ENCODE data around the gene MARS2. TPM values are rescaled to one million over a fixed set of nuclear protein-coding genes. Genes with fewer than 3 reads are reported as not detected.
A peak's percentile ranks its signal among the peaks of the same experiment; 100 is the strongest.
"Not testable (repeated sequence)": the region's sequence is repeated elsewhere in the genome, so short reads cannot be mapped to it uniquely, and the experiment has no call there.

MARS2 gene
- 10 to 100 TPM in 1 of 2 donors, 1 to 10 TPM in 1; 9.5 to 15.7 TPM for total RNA-seq
- long read RNA-seq, transcript MARS2-201 (1 exons, 3,019 nt) = major isoform, 32 of 32 reads
- long read RNA-seq, partial matches to known transcripts = 0 of 32 reads
- long read RNA-seq, other reads (novel, unspliced or antisense) = 0 of 32 reads

DNA sequence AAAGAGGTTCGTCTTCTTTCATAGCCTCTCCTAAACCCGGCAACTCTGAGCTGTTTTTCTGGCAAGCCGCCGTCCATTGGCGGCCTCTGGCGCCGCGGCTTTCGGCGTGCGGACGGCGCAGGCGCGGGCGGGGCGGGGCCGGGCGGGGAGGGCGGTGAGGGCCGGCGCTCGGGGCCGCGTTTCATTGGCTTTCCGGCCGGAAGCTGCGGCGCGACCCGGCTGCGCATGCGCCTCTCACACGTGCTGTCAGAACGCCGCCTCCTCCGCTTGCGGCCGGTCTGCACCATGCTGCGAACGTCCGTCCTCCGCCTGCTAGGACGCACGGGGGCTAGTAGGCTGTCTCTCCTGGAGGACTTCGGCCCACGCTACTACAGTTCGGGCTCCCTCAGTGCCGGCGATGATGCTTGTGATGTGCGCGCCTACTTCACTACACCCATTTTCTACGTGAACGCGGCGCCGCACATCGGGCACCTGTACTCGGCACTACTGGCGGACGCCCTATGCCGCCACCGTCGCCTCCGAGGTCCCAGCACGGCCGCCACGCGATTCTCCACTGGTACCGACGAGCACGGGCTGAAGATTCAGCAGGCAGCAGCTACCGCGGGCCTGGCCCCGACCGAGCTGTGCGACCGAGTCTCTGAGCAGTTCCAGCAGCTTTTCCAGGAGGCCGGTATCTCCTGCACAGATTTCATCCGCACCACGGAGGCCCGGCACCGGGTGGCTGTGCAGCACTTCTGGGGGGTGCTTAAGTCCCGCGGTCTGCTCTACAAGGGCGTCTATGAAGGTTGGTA, at the start of gene MARS2:
Gene MARS2 (plus strand): TSS at position 249 of the 791 bp plus-strand sequence. CDS start 37 bp downstream, at position 286.
- DNase-seq (peak; percentile 91 to 96), ATAC-seq (peak; percentile 93)
- intact Hi-C loops (cut with DNase I, micrococcal nuclease) = loop anchor here in 1 of 2 donors (5.0 kb wide), 1 partner anchor 72 kb away; no protein-coding TSS in a partner anchor

DNA sequence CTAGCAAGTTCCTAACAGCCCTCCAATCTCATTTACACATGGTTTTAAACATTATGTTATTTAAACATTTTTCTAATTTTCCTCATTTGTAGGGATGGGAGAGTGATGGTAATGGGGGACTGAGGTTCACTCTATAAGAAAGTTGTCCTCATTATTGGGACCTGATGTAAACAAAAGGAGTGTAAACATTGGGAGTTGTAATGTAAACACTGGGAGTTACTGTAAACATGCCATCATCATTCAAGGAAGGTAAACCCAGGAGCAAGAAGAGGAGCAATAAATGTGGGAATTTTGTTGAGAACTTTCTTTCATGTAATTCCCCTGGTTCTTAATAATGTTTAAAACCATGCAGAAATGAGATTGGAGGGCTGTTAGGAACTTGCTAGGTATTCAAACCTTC, 47.6 kb upstream of the MARS2 start:
- intact Hi-C loops (cut with DNase I, micrococcal nuclease) = no loop called here
- no peak for DNase-seq
- ATAC-seq = no peak

DNA sequence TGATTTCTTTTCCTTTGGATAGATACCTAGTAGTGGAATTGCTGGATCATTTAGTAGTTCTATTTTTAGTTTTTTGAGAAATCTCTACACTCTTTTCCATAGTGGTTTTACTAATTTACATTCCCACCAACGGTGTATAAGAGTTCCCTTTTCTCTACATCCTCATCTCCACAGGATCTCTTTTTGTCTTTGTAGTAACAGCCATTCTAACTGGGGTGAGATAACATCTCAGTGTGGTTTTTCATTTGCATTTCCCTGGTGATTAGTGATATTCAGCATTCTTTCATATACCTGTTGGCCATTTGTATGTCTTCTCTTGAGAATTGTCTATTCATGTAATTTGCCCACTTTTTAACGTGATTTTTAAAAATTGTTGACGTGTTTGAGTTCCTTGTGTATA, 43.5 kb upstream of the MARS2 start:
- intact Hi-C loops (cut with DNase I, micrococcal nuclease) = no loop called here
- ATAC-seq (no peak), DNase-seq (no peak)

DNA sequence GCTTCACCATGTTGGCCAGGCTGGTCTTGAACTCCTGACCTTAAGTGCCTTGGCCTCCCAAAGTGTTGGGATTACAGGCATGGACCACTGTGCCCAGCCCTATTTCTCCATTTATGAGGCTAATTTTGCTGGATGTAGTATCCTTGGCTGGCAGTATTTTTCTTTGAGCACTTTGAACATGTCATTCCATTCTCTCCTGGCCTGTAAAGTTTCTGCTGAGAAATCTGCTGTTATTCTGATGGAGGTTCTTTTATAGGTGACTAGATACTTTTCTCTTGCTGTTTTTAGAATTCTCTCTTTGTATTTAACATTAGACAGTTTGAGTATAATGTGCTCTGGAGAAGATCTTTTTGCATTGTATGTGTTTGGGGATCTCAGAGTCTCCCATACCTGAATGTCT, 38.9 kb upstream of the MARS2 start:
- ATAC-seq = no peak
- intact Hi-C loops (cut with DNase I, micrococcal nuclease) = no loop called here
- DNase-seq = no peak

DNA sequence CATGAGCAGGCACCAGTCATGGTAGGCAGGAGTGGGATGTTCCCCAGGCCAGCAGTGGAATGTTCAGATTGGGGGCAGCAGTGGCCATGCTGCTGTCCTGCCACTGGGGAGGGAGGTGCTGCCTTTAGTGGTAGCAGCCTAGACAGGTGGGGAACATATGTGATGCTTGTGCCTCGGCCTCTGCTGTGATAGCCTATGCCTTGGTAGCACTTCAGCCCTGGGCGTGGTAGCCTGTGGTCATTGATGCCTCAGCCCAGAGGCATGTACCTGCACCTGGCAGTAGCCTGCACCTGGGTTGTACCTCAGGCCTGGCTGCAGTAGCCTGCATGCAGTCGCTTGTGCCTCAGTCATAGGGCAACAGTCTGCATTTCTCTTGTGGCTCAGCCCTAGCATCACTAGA, 36.9 kb upstream of the MARS2 start:
- intact Hi-C loops (cut with DNase I, micrococcal nuclease) = no loop called here
- ATAC-seq = no peak
- DNase-seq = no peak

DNA sequence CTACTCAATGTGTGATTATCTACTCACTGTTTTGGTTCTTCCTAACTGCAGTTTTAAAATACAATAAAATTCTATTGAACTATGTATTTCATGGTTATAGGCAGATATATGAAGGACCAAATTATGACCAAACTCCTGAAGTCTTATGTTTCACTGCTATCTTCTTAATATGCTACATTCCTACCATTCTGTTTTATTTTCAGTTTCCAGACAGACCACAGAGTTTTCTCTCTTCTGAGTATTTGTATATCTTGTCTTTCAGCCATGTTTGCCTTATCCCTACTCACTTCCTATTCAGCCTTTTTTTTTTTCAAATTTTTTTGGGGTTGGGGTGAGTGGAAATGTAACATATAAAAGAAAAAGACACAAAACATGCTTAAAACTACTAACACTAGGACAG, 36.1 kb upstream of the MARS2 start:
- ATAC-seq = no peak
- intact Hi-C loops (cut with DNase I, micrococcal nuclease) = no loop called here
- DNase-seq = no peak

DNA sequence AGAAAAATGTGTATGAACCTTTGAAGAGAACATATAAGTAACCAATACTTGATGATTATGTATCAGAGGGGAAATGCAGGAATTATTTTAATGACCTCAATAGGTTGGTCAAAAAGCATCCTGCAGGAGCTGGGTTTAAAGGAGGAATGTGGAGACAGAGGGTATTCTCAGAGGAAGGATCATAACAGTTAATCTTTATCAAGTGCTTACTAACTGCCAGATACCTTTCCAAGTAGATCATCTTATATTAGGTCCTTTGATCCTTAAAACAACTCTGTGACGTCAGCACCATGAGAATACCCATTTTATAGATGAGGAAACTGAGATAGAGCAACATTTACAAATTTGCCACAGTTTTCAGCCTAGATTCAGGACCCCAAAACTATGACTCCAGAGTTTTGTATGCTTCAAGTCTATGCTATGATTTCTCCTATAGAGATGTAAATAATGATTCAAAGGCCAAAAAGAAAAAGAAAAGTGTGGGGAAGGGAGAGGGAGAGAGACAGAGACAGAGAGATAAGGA, 32.7 kb upstream of the MARS2 start:
- ATAC-seq (no peak), DNase-seq (no peak)
- intact Hi-C loops (cut with DNase I, micrococcal nuclease) = no loop called here

DNA sequence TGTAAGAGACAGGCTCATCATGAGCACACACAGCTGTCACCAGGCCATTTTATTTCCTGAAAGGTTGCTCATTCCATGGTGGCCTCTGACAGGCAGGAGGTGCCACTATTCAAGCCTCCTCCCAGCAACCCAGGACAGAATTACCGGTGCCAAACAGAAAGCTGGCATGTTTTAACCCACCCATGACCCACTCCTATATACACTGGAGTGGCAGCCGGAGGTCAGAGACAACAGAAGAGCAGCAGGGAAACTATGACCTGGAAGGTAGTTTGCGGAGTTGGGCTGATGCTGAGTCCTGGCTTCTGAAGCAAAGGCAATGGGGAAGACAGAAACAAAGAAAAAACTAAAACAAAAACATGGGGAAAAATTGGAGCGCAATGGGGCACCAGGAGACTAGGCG, 32.1 kb upstream of the MARS2 start:
- intact Hi-C loops (cut with DNase I, micrococcal nuclease) = no loop called here
- ATAC-seq = no peak
- no peak for DNase-seq

DNA sequence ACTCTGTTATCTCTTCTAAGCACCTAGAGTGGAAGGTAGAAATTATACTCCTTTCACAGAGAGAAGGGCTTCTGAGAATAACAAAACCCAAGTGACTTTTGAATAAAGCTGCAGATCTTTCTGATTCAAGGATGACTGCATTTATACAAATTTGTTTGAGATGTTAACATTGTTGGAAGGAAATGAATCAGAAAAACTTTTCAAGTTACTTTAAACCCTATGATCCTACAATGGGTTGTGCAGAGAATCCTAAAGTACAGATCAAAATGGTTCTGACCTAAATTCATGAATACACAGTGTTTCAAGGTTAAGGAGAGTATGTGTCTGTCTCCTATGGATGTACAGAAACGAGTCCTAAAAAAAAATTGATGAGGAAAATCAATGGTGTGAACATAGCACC, 31.6 kb upstream of the MARS2 start:
- DNase-seq (no peak), ATAC-seq (no peak)
- intact Hi-C loops (cut with DNase I, micrococcal nuclease) = no loop called here

DNA sequence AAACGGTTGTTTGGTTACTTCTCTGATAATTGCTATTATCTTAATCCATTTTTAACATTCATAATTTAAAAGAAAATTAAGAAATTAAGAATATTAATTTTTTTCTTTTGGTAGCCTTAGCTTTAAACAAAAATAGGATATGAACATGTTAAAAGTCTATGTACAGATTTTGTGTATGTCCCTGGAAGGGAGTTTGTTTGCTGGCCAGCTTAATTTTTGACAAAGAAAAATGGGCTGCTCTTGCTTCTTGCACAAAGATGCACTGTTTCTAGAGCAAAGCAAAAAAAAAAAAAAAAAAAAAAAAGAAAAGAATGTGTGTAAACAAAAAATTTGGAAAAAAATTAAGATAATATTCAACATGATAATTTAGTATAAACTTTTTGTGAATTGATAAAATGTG, 31.1 kb upstream of the MARS2 start:
- intact Hi-C loops (cut with DNase I, micrococcal nuclease) = no loop called here
- ATAC-seq (no peak), DNase-seq (no peak)

DNA sequence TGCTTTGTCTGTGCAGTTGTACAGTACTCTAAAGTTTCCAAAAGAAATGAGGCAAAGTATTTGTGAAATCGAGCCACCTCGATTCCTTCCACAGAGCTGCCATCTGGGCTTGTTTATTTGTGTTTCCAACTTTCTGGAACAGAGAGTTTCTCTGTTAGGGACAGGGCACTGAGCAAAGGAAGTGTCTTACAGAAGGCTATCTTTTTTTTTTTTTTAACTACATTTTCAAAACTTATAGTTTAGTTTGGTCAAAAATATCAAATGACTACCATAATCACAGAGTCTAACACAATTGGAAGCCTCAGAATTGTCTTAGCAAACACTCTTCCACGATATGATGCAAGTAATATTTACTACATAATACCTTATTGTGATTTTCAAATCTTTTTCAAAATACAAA, 30.6 kb upstream of the MARS2 start:
- intact Hi-C loops (cut with DNase I, micrococcal nuclease) = no loop called here
- no peak for ATAC-seq
- DNase-seq = no peak

DNA sequence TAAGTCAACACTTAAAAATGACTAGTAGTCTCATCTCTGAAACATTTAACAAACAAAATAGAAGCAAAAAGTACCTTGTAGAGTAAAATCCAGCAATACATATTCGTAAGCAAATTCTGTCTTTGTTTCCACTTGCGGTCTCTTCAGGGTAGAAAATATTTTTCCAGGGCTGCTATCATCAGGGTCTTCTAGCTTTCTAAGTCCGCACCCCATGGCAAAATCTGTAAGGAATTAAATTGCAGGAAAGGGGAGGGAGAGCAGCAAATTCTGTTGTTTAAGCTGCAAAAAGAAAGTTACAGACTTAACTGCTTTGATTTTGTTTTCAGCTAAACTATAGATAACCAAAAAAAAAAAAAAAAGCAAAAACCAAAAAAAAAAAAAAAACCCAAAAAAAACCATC, 29.9 kb upstream of the MARS2 start, which contains the start of gene RFTN2:
Gene RFTN2 (minus strand): TSS at position 342 of the 400 bp plus-strand sequence. CDS start 129 bp downstream, at position 213.
- ATAC-seq (no peak), DNase-seq (no peak)

DNA sequence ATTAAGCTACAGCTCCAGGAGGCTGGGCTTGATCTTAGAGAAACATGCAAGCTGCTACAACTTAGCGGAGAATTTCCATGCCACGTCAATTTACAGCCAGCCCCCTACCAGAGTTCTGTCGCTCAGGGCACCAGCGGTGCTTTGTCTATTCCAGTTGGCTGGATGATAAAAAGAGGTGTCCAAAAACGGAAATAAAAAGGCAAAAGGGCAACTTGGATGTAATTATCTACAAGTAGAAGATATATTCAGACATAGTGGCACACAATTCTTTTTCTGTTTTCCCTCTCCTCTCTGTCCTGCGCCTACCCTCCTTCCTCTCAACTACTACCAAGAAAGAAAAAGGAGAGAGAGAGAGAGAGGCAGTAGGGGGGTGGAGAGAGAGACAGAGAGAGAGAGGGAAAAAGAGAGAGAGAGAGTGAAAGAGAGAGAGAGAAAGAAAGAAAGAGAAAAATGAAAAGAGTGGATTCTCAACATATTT, 29.4 kb upstream of the MARS2 start:
- intact Hi-C loops (cut with DNase I, micrococcal nuclease) = no loop called here
- no peak for DNase-seq
- no peak for ATAC-seq

More for the DNA sequence above, 29.9 kb upstream of the MARS2 start, which contains the start of gene RFTN2:
- intact Hi-C loops (cut with DNase I, micrococcal nuclease) = no loop called here

DNA sequence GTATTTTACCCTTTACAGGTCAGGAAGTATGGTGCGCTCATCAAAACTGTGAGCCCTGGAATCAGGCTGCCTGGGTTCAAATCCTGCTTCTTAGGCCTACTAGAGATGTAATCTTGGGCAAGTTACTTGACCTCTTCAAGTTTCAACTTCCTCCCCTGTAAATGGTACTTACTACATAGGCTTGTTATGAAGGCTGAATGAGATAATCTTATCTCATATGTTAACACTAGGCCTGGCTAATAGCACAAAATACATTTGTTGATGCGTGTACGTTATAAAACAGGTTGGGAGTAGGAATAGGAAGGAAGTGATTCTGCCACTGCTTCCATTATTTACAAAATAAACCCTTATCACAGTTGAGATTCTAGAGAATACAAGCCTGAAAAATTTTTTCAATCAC, 28.1 kb upstream of the MARS2 start:
- DNase-seq = no peak
- intact Hi-C loops (cut with DNase I, micrococcal nuclease) = no loop called here
- no peak for ATAC-seq

DNA sequence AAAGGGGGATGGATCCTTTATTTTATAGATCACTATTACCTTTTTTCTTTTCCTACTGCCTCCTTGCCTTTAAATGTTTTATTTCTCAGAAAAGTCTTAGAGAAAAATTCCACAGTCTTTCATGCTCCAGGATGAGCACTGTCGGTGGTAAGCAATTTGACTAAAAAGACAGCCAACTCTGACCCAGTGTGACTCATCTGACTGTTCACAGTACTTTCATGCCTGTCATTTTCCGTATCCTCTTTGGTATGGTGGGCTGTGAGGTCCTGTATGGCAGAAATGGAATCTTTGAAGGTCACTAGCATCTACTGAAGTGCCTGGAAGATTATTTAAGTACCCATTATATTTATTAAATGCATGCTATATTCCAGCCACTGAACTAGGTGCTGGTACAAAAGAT, 27.7 kb upstream of the MARS2 start:
- ATAC-seq (no peak), DNase-seq (no peak)
- intact Hi-C loops (cut with DNase I, micrococcal nuclease) = no loop called here

DNA sequence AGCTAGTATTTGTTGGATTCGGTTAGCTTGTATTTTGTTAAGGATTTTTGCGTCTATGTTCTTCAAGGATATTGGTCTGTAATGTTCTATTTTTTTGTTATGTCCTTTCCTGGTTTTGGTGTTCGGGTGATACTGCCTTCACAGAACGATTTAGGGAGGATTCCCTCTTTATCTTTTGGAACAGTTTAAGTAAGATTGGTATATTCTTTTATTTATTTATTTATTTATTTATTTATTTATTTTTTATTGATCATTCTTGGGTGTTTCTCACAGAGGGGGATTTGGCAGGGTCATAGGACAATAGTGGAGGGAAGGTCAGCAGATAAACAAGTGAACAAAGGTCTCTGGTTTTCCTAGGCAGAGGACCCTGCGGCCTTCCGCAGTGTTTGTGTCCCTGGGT, 10.0 kb upstream of the MARS2 start:
- ATAC-seq; intact Hi-C loops (cut with DNase I, micrococcal nuclease); DNase-seq: not testable (repeated sequence)

DNA sequence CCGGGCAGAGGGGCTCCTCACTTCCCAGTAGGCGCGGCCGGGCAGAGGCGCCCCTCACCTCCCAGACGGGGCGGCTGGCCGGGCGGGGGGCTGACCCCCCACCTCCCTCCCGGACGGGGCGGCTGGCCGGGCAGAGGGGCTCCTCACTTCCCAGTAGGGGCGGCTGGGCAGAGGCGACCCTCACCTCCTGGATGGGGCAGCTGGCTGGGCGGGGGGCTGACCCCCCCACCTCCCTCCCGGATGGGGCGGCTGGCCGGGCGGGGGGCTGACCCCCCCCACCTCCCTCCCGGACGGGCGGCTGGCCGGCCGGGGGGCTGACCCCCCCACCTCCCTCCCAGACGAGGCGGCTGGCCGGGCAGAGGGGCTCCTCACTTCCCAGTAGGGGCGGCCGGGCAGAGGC, 9.2 kb upstream of the MARS2 start:
- ATAC-seq; DNase-seq; intact Hi-C loops (cut with DNase I, micrococcal nuclease): not testable (repeated sequence)

DNA sequence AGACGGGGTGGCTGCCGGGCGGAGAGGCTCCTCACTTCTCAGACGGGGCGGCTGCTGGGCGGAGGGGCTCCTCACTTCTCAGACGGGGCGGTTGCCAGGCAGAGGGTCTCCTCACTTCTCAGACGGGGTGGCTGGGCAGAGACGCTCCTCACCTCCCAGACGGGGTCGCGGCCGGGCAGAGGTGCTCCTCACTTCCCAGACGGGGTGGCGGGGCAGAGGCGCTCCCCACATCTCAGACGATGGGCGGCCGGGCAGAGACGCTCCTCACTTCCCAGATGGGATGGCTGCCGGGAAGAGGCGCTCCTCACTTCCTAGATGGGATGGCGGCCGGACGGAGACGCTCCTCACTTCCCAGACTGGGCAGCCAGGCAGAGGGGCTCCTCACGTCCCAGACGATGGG, 8.6 kb upstream of the MARS2 start:
- DNase-seq; intact Hi-C loops (cut with DNase I, micrococcal nuclease); ATAC-seq: not testable (repeated sequence)

DNA sequence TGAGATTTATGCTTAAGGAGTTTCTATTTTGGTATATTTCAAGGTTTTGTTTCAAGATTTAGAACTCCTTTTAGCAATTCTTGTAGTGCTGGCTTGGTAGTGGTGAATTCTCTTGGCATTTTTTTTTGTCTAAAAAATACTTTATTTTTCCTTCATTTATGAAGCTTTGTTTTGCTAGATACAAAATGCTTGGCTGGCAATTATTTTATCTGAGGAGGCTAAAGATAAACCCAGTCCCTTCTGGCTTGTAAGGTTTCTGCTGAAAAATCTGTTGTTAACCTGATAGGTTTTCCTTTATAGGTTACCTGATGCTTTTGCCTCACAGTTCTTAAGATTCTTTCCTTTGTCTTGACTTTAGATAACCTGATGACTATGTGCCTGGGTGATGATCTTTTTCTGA, 5.4 kb upstream of the MARS2 start:
- intact Hi-C loops (cut with DNase I, micrococcal nuclease); DNase-seq; ATAC-seq: not testable (repeated sequence)

DNA sequence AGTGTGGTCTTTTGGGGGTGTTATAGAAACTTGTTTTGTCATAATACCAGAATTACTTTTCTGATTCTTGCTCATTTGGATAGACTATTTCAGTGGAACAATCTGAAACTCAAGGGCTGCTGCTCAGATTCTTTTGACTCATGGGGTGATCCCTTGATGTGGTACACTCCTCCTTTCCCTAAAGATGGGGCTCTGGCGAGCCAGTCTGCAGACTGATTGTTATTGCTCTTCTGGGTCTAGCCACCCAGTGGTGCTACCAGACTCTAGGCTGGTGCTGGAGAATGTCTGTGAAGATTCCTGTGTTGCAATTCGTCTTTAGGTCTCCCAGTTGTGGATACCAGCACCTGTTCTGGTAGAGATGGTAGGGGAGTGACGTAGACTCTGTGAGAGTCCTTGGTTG, 4.2 kb upstream of the MARS2 start:
- no peak for DNase-seq
- no peak for ATAC-seq
- intact Hi-C loops (cut with DNase I, micrococcal nuclease) = no loop called here
